Measurements from ENCODE around the gene VPS26C.

The VPS26C gene

DNA sequence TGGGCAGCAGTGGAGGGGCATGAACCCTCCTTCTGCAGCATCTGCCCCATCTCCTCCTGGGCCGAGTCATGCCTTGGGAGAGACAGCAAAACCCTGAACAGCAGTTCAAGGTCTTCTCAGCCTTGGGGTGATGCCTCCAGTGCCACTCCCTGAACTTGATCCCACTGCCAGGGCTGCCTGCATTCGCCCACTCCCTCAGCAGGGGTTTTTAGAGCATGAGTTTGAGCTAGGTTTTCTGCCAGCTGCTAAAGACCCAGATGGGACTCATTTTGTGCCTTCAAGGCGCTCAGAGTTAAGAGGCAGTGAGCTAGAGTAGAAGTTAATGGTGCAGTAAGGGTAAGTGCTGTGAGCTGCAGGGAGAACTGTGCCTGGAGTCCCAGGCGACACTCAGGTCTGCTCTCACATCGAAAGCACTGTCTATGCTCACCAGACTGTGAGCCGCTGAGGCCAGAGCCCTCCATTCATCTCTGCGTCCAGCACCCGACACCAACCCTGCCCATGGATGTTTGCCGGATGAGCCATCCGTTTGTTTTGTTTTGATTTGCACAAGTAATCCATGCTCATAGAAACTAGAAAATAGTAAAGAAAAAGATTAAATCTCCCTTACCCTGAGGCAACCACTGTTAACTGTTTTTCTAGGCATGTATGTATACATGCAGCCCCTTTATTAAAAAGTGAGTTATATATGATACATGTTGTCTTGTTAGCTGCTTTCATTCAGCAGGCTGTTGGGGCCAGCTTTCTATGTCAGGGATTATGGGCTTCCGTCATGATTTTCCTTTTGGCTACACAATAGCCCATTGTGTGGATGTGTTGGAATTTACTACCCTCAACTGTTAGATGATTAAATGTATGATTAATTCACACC lies 67.8 kb downstream of the VPS26C start:
- DNase-seq, result no peak

DNA sequence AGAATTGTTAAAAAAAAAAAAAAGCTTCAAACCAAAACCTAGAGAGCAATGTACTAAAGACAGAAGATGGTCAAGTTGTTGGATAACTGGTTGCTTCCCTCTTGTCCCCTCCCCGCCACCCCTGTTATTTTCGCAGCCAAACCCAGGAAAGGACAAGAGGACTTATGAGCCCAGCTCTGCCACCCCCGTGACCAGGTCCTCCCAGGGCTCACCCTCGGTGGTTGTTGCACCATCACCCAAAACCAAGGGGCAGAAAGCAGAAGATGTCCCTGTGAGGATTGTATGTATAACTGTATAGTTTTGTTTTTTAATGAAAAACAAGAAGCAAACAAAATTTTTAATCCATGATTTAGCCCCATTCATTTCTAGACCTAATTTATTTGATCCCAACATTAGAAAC lies 69.4 kb downstream of the VPS26C start:
- no peak for DNase-seq

- no peak for DNase-seq
These were observed 70.3 kb downstream of the VPS26C start for GRCh38 chr21:37196847-37197246.

- no peak for DNase-seq
These were observed 71.5 kb downstream of the VPS26C start for GRCh38 chr21:37195610-37196009.

- no peak for DNase-seq
These were observed 72.1 kb downstream of the VPS26C start for GRCh38 chr21:37195059-37195458.

GRCh38 chr21:37193676-37194075 lies 73.5 kb downstream of the VPS26C start:
- no peak for DNase-seq

GRCh38 chr21:37193006-37193405 lies 74.1 kb downstream of the VPS26C start:
- no peak for DNase-seq

DNA sequence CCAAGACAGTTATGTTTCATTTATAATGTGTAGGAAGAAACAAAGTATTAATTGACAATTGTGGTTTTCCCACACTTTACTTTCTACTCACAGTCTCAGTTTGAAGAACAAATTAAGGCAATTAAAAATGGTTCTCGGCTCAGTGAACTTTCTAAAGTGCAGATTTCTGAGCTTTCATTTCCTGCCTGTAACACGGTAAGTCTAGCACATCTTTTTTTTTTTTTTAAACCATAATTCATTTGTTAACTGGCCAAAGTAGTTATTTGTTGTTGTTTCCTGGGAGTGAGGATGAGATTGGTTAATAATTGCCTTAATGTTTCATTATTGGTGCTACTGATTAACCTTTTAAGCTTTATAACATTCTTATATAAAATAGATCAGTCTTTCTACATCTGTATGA lies 75.1 kb downstream of the VPS26C start:
- DNase-seq, result no peak

- no peak for DNase-seq
These were observed 78.3 kb downstream of the VPS26C start for GRCh38 chr21:37188825-37189224.

- no peak for DNase-seq
These were observed 80.2 kb downstream of the VPS26C start for GRCh38 chr21:37186983-37187382.

DNA sequence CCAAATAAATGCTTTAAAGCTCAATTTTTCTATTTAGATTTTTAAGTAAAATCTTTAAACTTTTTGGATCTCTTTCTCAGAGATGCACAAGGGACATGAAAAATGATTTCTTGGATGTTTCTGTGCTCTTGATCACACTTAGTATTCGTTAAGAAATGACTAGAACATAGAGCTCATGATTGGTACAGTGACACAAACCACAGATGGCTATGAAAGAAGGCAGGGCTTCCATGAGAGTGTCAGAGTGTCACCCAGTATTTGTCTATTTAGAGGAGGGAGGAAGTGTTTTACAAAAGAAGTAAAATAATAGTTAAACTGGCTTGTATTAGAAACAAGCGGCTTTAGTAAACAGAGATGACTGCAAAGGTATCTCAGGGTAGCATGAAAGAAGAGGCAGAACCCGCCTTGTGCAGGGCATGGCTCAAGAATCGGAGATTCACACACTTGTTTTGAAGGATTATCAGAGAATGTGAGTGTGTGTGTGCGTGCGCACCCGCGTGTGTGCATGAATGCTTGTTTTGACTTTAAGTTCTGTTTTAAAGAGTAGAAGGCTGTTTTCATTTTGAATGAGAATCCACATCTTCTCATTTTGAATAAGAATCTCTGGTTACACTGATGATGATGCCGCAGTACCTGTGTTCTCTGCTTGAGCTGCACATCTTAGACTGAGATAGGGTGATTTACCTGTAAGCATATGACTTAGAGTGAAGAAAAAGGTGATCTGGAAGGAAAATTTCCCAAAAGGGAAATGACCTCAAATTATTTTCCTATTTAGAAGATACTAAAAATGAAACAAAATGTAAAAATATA lies 82.1 kb downstream of the VPS26C start:
- DNase-seq, result no peak

- no peak for DNase-seq
These were observed 83.4 kb downstream of the VPS26C start for GRCh38 chr21:37183749-37184148.

DNA sequence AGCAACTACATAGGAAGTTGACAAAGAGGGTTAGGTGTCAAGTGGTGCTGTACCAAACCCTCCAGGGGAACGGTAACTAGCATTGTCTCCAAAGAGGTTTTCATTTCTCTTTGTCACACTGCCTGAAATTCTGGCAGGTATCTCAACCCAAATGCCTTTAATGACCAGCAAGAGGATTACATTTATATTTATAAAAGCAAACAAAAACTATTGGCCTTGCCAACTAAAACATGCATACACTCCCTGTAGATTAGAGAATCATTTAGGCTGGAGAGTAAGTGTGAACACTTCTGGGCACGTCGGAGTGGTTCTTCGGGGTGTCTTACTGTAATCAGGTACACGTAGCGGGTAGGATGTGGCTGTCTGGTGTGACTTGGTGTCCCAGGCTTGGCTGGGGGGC lies 84.9 kb downstream of the VPS26C start:
- DNase-seq, result no peak

DNA sequence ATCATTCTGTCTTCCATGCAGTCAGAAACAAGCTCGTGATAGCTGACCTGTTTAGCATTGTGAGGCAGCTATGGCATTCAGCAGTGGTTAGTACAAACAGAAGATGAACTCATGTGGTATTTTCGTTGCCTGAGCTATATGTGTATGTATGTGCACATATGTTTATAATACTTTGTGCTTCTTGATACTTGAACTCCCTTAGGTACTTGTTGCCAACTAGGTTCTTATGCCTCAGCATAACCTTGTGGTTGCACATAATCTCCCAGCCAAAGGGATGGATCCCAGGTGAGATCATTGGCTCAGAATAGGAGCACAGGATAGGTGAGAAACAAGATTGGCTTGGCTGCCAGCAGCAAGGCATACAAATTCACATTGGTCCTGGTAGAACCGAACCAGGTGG lies 86.1 kb downstream of the VPS26C start:
- no peak for DNase-seq

DNA sequence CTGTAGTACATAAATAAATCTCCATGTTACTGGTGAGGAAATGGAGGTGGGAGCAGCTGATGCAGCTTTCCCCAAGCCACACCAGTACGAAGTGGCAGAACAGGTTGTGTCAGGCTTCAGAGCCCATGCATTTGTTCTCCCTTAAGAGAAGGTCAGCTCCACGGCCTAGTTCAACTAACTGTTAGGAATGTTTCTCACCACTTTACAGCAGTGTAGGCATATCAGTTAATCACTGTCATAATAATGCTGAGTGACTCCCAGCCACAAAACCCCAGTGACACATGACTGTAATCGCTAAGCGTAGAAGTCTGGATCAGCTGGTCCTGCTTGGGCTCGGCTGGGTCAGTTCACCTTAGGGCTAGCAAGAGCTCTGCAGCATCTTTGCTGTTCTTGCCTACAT lies 90.4 kb downstream of the VPS26C start:
- DNase-seq, result no peak
